HEK293 (cell line): Measurements from ENCODE around the gene CYP2A6.
A peak's percentile ranks its signal among the peaks of the same experiment; 100 is the strongest.

Experiments used
- EGR2 ChIP-seq: fragments of 450-650 bp; formaldehyde crosslinking; IDR thresholded peaks from 2 replicates; pipeline ENCODE4 v1.5.1; 2016; ENCODE audit warnings: low read depth, missing biosample characterization, missing genetic modification characterization
- PRDM1 ChIP-seq: fragments of 450-650 bp; formaldehyde crosslinking; IDR thresholded peaks from 2 replicates; pipeline ENCODE4; 2016; ENCODE audit warnings: missing biosample characterization, missing genetic modification characterization
- ZBTB11 ChIP-seq: fragments of 450-650 bp; formaldehyde crosslinking; conservative IDR thresholded peaks from 2 replicates; pipeline ENCODE4 v1.5.1; 2016; ENCODE audit warnings: low read depth, missing biosample characterization, missing genetic modification characterization
- ZNF223 ChIP-seq: fragments of 450-650 bp; formaldehyde crosslinking; IDR thresholded peaks from 2 replicates; pipeline ENCODE4 v1.5.1; 2016; ENCODE audit warnings: missing biosample characterization, missing genetic modification characterization
- ZNF558 ChIP-seq: fragments of 450-650 bp; formaldehyde crosslinking; IDR thresholded peaks from 2 replicates; pipeline ENCODE4 v1.5.1; 2016; ENCODE audit warnings: missing biosample characterization, missing genetic modification characterization
- TF ChIP-seq, protein P1 (sequence below): fragments of 450-650 bp; formaldehyde crosslinking; IDR thresholded peaks from 2 replicates; pipeline ENCODE4 v1.5.1; 2016; ENCODE audit warnings: missing biosample characterization, missing genetic modification characterization

- TF ChIP-seq ZBTB11, result no peak
- TF ChIP-seq, protein P1, sequence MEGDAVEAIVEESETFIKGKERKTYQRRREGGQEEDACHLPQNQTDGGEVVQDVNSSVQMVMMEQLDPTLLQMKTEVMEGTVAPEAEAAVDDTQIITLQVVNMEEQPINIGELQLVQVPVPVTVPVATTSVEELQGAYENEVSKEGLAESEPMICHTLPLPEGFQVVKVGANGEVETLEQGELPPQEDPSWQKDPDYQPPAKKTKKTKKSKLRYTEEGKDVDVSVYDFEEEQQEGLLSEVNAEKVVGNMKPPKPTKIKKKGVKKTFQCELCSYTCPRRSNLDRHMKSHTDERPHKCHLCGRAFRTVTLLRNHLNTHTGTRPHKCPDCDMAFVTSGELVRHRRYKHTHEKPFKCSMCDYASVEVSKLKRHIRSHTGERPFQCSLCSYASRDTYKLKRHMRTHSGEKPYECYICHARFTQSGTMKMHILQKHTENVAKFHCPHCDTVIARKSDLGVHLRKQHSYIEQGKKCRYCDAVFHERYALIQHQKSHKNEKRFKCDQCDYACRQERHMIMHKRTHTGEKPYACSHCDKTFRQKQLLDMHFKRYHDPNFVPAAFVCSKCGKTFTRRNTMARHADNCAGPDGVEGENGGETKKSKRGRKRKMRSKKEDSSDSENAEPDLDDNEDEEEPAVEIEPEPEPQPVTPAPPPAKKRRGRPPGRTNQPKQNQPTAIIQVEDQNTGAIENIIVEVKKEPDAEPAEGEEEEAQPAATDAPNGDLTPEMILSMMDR (tag by site-specific recombination), result no peak
- no peak for TF ChIP-seq PRDM1 (tag by site-specific recombination)
- no peak for TF ChIP-seq ZNF223 (tag by site-specific recombination)
- TF ChIP-seq ZNF558 (tag by site-specific recombination), result no peak
- TF ChIP-seq EGR2, result peak; percentile 72
Measured at GRCh38 chr19:40836754-40837429, 13.4 kb downstream of the CYP2A6 start.
